DND-41 (cell line): ENCODE measurements around the gene EIF4EBP2.
A peak's percentile ranks its signal among the peaks of the same experiment; 100 is the strongest.

Experiments
- ATAC-seq: fragments of 200-7000 bp; cut with Tn5 transposase; 3 replicates; pipeline ENCODE4 v1.9.1; 2021; ENCODE audit warnings: low read depth; ENCODE audit not compliant: insufficient read depth
- DNase-seq: peaks from one replicate; pipeline ENCODE4 v3.0.0-alpha.2; 2020
- H2AFZ ChIP-seq: 2 replicates; pipeline ENCODE4 v1.6.0; 2012; ENCODE audit warnings: low read depth, low read length
- H3K27ac ChIP-seq: 2 replicates; pipeline ENCODE4 v1.5.1; 2012; ENCODE audit warnings: low read length, inconsistent platforms
- H3K27me3 ChIP-seq: fragments of 200-600 bp; sonication (generic); 2 replicates; pipeline ENCODE4 v1.6.0; 2012; ENCODE audit warnings: low read length, mild to moderate bottlenecking, inconsistent platforms; ENCODE audit not compliant: insufficient read depth, poor library complexity
- H3K36me3 ChIP-seq: 2 replicates; pipeline ENCODE4 v1.5.1; 2012; ENCODE audit warnings: low read length, inconsistent platforms; ENCODE audit not compliant: insufficient read depth
- H3K4me1 ChIP-seq: 2 replicates; pipeline ENCODE4 v1.5.1; 2012; ENCODE audit warnings: mild to moderate bottlenecking, low read length; ENCODE audit not compliant: insufficient read depth
- H3K4me2 ChIP-seq: 2 replicates; pipeline ENCODE4 v1.6.0; 2012; ENCODE audit warnings: mild to moderate bottlenecking, moderate library complexity, low read length, inconsistent platforms; ENCODE audit not compliant: insufficient read depth
- H3K4me3 ChIP-seq, 2 experiments: fragments of 200-600 bp in 1 of 2; shearing (Covaris generic) in 1 of 2; 2 replicates each; pipeline ENCODE4 v1.5.1; 2012 to 2016; ENCODE audit warnings: inconsistent platforms in 2 of 2, low read length in 2 of 2, mild to moderate bottlenecking in 2 of 2, low read depth in 1 of 2, moderate library complexity in 1 of 2
- H3K79me2 ChIP-seq: 2 replicates; pipeline ENCODE4 v1.6.0; 2012; ENCODE audit warnings: low read length, inconsistent platforms; ENCODE audit not compliant: insufficient read depth
- H3K9ac ChIP-seq: 2 replicates; pipeline ENCODE4 v1.6.0; 2012; ENCODE audit warnings: low read depth, mild to moderate bottlenecking, inconsistent platforms, low read length, moderate library complexity
- H3K9me3 ChIP-seq: 2 replicates; pipeline ENCODE4 v1.5.1; 2012; ENCODE audit warnings: low read length, moderate library complexity, mild to moderate bottlenecking, inconsistent platforms; ENCODE audit not compliant: insufficient read depth, severe bottlenecking
- H4K20me1 ChIP-seq: 2 replicates; pipeline ENCODE4 v1.6.0; 2012; ENCODE audit warnings: low read length; ENCODE audit not compliant: insufficient read depth
- EZH2 ChIP-seq: IDR thresholded peaks from 3 replicates; pipeline ENCODE4 v1.6.1; 2012; ENCODE audit warnings: borderline replicate concordance, low read depth, mild to moderate bottlenecking, moderate library complexity, low read length, inconsistent platforms; ENCODE audit not compliant: severe bottlenecking
- TF ChIP-seq, protein P1 (sequence below): IDR thresholded peaks from 2 replicates; pipeline ENCODE4 v1.5.1; 2012; ENCODE audit warnings: borderline replicate concordance, low read length, moderate library complexity, mild to moderate bottlenecking; ENCODE audit not compliant: poor library complexity, severe bottlenecking; ENCODE audit errors: extremely low read depth

The EIF4EBP2 gene

DNA sequence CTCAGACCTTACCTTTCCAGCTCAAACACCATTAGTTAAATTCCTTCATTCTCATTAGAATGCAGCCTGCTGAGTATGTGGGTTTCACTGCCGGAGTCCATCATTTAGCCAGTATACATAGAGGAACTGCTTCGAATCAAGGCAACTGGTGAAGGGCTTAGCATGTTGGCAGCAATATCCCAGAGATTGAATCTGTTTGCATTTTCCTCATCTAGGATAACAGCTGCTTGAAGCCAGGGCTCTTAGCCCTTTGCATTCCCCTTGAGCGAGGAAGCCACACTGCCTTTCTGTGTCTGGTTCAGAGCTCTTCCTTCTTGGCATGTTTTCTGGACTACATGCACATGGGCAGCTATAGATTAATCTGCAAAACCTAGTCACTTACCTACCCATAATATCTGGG is 22.9 kb downstream of the EIF4EBP2 start:
- Histone ChIP-seq H3K4me3 (no peak overlapping the region), H3K4me1 (no peaks in the 10 kb centered on the region), H3K36me3 (peaks cover 77% of the 10 kb centered on the region), H2AFZ (no peak overlapping the region), H4K20me1 (peaks cover 4% of the 10 kb centered on the region; the same call in 1 of the 2 replicates), H3K27ac (no peak overlapping the region), H3K79me2 (no peaks in the 10 kb centered on the region), H3K4me2 (no peak overlapping the region), H3K27me3 (no peaks in the 10 kb centered on the region), H3K9me3 (no peaks in the 10 kb centered on the region), H3K9ac (no peak overlapping the region)
- ATAC-seq (no peak), DNase-seq (no peak)
- TF ChIP-seq, protein P1, sequence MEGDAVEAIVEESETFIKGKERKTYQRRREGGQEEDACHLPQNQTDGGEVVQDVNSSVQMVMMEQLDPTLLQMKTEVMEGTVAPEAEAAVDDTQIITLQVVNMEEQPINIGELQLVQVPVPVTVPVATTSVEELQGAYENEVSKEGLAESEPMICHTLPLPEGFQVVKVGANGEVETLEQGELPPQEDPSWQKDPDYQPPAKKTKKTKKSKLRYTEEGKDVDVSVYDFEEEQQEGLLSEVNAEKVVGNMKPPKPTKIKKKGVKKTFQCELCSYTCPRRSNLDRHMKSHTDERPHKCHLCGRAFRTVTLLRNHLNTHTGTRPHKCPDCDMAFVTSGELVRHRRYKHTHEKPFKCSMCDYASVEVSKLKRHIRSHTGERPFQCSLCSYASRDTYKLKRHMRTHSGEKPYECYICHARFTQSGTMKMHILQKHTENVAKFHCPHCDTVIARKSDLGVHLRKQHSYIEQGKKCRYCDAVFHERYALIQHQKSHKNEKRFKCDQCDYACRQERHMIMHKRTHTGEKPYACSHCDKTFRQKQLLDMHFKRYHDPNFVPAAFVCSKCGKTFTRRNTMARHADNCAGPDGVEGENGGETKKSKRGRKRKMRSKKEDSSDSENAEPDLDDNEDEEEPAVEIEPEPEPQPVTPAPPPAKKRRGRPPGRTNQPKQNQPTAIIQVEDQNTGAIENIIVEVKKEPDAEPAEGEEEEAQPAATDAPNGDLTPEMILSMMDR = no peak
- no peak for TF ChIP-seq EZH2

DNA sequence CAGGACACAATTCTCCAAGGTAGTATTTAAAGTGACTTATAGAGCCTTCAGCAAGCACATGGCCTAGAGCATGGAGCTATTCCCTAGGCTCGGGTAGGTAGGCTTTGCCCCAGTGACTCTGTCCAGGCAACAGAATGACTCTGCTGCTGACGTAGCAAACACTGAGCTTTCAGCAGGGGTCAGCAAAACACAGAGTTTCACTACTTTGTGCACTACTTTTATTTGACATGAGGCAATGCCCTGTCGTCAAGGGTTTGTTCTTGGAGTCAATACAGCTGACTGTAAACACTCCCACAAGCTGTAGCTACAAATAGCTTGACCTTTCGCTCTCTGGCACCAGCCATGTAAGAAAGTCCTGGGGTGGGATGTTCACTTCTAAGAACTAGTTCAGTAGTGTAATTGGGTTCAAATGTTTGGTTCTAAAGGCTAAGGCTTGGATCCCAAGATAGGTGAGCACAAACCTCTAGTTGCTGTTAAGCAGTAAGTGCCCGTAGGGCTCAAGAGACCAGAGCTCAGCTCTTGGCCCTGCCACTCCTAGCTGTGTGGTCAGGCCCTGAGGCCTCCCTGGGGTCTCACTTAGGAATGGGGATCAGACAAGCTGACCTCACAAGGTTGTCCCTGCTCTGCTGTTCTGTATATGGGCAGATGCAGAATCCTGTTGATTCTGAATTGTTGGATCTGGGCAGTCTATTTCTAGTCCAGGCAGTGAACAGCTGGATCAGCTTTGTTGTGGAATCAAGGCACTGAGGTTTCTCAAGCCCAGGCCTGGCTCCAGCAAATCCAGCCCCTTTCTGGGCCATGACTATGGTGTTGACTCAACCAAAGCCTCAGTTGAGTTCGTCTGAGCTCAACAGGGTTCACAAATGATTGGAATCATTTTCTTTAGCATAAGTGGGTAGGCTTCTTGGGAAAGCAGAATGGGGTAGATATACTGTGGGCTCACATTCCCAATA is 26.8 kb downstream of the EIF4EBP2 start:
- peaks cover 3% of the 10 kb centered on the region; the same call in 1 of the 2 replicates for H4K20me1 ChIP-seq
- TF ChIP-seq EZH2 = no peak
- TF ChIP-seq, protein P1 = peak; percentile 24
- no peak overlapping the region for H3K4me3 ChIP-seq
- H3K27ac ChIP-seq = no peak overlapping the region
- H2AFZ ChIP-seq = no peak overlapping the region
- ATAC-seq = no peak
- H3K4me1 ChIP-seq = no peaks in the 10 kb centered on the region
- peaks cover 37% of the 10 kb centered on the region for H3K36me3 ChIP-seq
- no peaks in the 10 kb centered on the region for H3K9me3 ChIP-seq
- no peaks in the 10 kb centered on the region for H3K27me3 ChIP-seq
- no peaks in the 10 kb centered on the region for H3K79me2 ChIP-seq
- H3K4me2 ChIP-seq = no peak overlapping the region
- no peak for DNase-seq
- H3K9ac ChIP-seq = no peak overlapping the region

DNA sequence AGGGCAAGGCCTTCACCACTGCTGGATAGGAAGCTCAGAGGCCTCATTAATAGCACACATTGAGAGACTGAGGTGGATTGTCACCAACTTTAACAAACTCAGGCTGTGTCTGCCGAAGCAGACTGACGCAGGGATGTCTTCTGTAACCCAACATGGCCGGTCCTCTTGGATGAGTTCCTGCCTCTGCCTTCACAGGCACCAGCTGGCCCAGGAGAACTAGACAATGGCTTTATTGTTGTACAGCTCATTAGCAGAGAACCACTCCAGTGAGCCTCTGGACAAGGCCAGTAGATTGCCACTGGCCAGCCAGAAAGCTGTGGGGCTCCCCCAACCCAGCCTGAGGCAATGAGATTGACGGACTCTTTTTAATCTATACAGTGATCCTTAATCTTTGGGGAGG is 28.2 kb downstream of the EIF4EBP2 start:
- TF ChIP-seq, protein P1 = no peak
- no peak for TF ChIP-seq EZH2
- Histone ChIP-seq H3K4me1 (no peaks in the 10 kb centered on the region), H3K9me3 (no peaks in the 10 kb centered on the region), H2AFZ (no peak overlapping the region), H3K4me3 (no peak overlapping the region), H3K9ac (no peak overlapping the region), H3K79me2 (no peaks in the 10 kb centered on the region), H3K27me3 (no peaks in the 10 kb centered on the region), H3K36me3 (peaks cover 26% of the 10 kb centered on the region), H3K27ac (no peak overlapping the region), H4K20me1 (peaks cover 3% of the 10 kb centered on the region; the same call in 1 of the 2 replicates), H3K4me2 (no peak overlapping the region)
- DNase-seq (no peak), ATAC-seq (no peak)
